AG10803 (cell line): ENCODE results near the gene CHST5.

Experiments
- DNase-seq: peaks from one replicate; pipeline ENCODE4 v3.0.0; 2010; ENCODE audit warnings: low read depth
- H3K4me3 ChIP-seq: 2 replicates; pipeline ENCODE4 v1.5.1; 2011; ENCODE audit warnings: mild to moderate bottlenecking, low read length, control low read depth
- TF ChIP-seq, protein P1 (sequence below): conservative IDR thresholded peaks from 2 replicates; pipeline ENCODE4 v1.5.1; 2011; ENCODE audit warnings: mild to moderate bottlenecking, low read length, control low read depth, inconsistent platforms

The CHST5 gene

DNA sequence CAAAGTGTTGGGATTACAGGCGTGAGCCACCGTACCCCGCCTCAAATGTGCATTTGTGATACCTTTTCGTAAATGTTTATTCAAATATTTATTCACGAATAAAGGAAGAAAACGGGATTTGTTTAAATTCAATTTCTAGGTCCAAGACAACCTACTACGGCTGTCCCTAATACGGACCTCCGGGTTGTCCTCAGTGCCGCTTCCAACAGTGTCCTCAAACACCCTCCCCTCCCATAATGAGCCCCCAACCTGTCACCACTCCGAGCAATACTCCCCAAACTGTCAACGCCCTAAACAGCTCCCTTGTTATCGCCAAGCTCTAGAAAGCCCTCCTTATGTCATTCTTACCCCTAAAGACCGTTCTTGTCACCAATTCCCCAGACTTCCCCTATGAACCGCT, 29.7 kb upstream of the CHST5 start:
- TF ChIP-seq, protein P1, sequence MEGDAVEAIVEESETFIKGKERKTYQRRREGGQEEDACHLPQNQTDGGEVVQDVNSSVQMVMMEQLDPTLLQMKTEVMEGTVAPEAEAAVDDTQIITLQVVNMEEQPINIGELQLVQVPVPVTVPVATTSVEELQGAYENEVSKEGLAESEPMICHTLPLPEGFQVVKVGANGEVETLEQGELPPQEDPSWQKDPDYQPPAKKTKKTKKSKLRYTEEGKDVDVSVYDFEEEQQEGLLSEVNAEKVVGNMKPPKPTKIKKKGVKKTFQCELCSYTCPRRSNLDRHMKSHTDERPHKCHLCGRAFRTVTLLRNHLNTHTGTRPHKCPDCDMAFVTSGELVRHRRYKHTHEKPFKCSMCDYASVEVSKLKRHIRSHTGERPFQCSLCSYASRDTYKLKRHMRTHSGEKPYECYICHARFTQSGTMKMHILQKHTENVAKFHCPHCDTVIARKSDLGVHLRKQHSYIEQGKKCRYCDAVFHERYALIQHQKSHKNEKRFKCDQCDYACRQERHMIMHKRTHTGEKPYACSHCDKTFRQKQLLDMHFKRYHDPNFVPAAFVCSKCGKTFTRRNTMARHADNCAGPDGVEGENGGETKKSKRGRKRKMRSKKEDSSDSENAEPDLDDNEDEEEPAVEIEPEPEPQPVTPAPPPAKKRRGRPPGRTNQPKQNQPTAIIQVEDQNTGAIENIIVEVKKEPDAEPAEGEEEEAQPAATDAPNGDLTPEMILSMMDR: no peak
- H3K4me3 ChIP-seq: peak overlapping the region; percentile 91
- no peak for DNase-seq

DNA sequence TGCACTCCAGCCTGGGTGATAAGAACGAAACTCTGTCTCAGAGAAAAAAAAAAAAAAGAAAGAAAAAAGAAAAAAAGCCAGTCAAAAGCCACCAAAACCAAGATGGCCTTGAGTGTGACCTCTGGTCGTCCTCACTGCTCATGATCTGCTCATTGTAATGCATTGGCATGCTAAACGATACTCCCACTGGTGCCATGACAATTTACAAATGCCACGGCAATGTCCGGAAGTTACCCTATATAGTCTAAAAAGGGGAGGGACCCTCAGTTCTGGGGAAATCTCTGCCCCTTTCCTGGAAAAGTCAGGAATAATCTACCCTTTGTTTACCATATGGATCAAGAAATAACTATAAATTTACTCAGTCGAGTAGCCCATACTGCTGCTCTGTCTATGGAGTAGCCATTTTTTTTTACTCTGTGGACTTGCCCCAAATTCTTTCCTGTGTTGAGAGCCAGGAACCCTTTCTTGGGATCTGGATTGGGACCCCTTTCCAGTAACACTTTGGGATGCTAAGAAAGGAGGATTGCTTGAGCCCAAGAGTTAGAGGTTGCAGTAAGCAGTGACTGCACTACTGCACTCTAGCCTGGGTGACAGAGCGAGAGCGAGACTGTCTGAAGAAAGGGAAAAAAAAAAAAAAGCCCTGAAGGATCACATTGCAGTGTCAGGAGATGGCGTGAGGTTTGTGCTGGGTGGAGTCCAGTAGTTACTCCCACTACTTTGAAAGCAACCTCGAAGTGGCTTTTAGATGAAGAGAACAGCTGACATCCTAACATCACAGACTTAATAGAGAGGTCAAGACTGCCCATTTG, 23.9 kb upstream of the CHST5 start:
- H3K4me3 ChIP-seq: no peak overlapping the region
- DNase-seq: peak; percentile 42
- TF ChIP-seq, protein P1: no peak

DNA sequence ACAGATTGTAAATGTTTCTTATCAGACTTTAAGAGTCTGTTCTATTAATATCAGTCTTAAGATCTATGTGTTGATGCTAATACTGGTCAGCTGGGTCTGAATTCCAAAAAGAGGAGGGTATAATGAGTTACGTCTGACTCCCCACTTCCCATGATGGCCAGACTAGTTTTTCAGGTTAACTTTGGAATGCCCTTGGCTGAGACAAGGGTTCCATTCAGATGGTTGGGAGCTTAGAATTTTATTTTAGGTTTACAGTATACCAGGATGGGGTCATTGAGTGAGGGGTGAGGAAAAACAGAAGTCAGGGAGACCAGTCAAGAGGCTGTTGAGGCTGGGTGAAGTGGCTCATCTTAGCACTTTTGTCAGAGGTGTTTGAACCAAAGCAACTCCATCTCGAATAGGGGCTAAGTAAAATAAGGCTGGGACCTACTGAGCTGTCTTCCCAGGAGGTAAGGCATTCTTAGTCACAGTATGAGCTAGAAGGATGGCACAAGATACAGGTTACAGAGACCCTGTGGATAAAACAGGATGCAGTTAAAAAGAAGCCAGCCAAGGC, 23.0 kb upstream of the CHST5 start:
- TF ChIP-seq, protein P1: no peak
- H3K4me3 ChIP-seq: no peak overlapping the region
- DNase-seq: no peak

DNA sequence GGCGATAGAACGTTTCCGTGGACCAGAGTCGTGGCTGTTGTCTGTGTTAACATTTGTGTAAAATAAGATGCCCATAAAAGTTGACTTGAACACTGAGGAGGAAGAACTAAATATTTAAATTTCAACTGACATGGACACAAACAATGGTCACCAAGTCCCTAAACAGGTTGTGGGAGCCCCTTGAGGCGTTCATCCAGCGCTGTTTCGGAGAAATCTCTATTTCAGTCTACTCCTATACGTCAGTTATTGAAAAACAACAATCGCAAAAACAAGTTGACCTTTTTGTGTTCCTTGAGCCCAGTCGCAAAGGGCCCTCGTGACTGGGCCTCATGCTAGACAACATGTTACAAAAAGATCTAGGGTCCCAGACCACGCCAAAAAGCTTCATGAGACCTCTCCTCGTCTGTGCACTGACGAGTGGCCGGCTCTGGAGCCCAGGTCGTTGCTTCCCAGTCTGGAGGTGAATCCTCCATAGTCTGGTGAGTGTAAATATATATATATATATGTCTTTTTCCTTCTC, 20.6 kb upstream of the CHST5 start:
- no peak for DNase-seq
- TF ChIP-seq, protein P1: no peak
- H3K4me3 ChIP-seq: peak overlapping the region; percentile 80

DNA sequence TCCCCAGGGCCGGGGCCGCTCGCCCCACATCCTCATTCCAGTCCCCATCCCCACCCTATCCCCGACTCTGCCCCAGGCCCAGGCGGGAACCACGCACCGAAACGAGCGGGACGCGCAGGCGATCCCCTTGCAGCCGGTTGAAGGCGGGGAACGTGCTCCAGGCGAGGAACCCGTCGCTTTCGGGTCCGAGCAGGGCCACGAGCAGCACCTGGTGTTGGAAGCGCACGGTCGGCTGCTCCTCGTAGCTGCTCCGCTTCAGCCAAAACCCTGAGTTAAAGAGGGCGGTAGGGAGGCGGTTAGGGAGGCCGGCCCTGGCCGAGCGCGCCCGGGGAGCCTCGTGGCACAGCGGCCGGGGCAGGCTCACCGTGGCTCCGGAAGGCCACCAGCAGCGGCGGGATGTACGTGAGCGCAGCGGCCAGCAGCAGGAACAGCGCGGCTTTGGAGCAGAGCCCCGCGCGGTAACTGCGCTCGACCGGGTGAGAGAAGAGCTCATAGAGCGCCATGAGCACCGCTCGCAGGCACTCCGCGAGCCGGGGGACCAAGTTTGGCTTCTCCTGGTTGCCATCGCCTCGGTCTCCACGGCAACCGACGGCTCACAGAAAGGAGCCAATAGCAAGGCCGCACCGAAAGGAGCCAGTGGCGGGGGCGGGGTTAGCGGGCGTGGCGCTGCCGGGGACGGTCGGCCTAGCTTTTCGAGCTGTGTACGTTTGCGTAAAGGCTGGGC, 20.0 kb upstream of the CHST5 start, which contains the start of gene TMEM231:
Gene TMEM231, minus strand, starts transcription at position 546 of the 724 bp plus-strand sequence. Its CDS starts 43 bp downstream, at position 503.
- TF ChIP-seq, protein P1: no peak
- peak within 1 kb of the TSS; percentile 80 for H3K4me3 ChIP-seq
- DNase-seq: peak; percentile 91

DNA sequence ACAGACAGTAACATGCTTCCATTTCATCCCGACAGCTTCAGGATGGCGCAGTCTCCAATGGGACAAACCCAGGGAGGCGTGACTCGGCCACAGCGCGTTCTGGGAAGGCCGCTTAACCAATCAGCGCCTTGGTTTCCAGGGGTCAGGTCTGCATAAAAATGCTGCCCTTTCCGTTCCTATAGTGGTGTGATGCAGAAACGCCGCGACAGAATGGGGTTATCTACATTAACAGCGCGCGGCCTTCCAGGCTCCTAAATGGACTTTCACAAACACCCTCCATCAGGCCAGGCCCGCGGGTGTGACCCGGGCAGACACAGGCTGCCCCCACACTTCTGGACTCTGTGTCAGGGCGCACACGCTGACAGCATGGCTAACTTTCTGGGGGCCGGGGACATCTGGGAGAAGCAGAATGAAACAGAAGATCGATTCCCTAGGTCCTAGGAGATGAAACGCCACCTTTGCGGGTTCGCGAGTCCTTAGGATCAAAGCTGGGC, 19.4 kb upstream of the CHST5 start:
- H3K4me3 ChIP-seq: peak overlapping the region; percentile 80
- TF ChIP-seq, protein P1: no peak; the same call in 1 of the 2 replicates
- peak; percentile 86 for DNase-seq
